ENCODE measurements around the gene HAPSTR1. TPM values are rescaled to one million over a fixed set of nuclear protein-coding genes. Genes with fewer than 3 reads are reported as not detected.

Gene HAPSTR1
- total RNA-seq, 5 donors from 2014 or later (not counting 1 experiment from before 2014, with no cell fraction given) = 79.3 to 123 (median 87.1) TPM

DNA sequence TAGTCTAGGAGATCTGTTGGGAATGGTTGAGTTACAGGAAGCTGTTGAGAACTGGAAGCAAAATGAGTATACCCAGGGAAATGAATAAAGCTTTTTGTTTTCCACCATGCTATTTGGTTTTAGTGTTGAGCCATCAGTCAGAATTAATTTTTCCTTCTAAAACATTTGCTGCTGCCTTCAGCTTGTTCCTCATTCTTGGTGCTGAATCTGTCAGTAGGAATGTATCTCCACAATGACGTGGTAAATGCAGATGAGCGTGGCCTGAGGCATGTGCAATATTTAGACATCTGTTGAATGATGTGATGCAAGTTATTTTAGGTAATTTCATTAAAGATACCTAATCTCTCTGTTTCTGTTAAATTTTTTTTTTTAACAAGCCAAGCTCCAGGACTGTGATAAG, 10.9 kb downstream of the HAPSTR1 start:
- no peaks in the 10 kb centered on the region for H3K27me3 Mint-ChIP-seq
- POLR2A ChIA-PET = interaction anchor here (0.6 to 4.6 kb wide), 9 partner anchors 8 to 138 kb away, joined by 3 to 78 read pairs (median 7); partner anchors contain the start of gene HAPSTR1 (in 2 of the 2)
- H3K4me1 Mint-ChIP-seq = peaks cover 97 to 99% (median 97%) of the 10 kb centered on the region in 3 donors
- H3K9me3 ChIP-seq = no peaks in the 10 kb centered on the region
- H3K27me3 ChIP-seq (replicated peaks in 1 of 2; ENCODE audit: control insufficient read depth in 2 of 2, extremely low read depth in 1 of 2, insufficient read depth in 2 of 2, low read length in 1 of 2) = no peaks in the 10 kb centered on the region
- peak overlapping the region; percentile 54 to 76 (median 58) for H3K4me3 Mint-ChIP-seq
- H3K9me3 Mint-ChIP-seq = no peaks in the 10 kb centered on the region
- H3K4me3 ChIP-seq (ENCODE audit: control insufficient read depth in 1 of 2, extremely low read depth in 1 of 2, low read length in 1 of 2) = no peak overlapping the region
- CTCF ChIA-PET = interaction anchor here in 1 of 2 donors (1.2 to 2.0 kb wide), 3 partner anchors 11 to 166 kb away, joined by 4 to 9 read pairs (median 8); partner anchors contain the start of gene HAPSTR1
- H3K36me3 ChIP-seq (ENCODE audit: control insufficient read depth in 2 of 2, extremely low read depth in 1 of 2, insufficient read depth in 1 of 2, low read length in 1 of 2) = peaks cover 2 to 60% of the 10 kb centered on the region in 2 donors
- H3K4me1 ChIP-seq (ENCODE audit: control insufficient read depth in 1 of 2, extremely low read depth in 1 of 2, insufficient read depth in 2 of 2, low read length in 2 of 2) = peaks cover 57 to 67% of the 10 kb centered on the region in 2 experiments
- peaks cover 82% of the 10 kb centered on the region for H3K36me3 Mint-ChIP-seq
- DNase-seq (no peak), ATAC-seq (replicated peaks in 1 of 4) (no peak)
- peak overlapping the region; percentile 23 to 71 for H3K27ac Mint-ChIP-seq
- peak overlapping the region; percentile 31 for H3K27ac ChIP-seq (ENCODE audit: low read length)
- no CpG with 5 or more reads among the region's 2 CpGs for WGBS (ENCODE audit: insufficient coverage)

- Mint-ChIP-seq H3K4me1 (peaks cover 97 to 99% (median 97%) of the 10 kb centered on the region in 3 donors), H3K27me3 (no peaks in the 10 kb centered on the region), H3K36me3 (peaks cover 82% of the 10 kb centered on the region), H3K9me3 (no peaks in the 10 kb centered on the region), H3K4me3 (peak overlapping the region; percentile 54 to 76 (median 58)), H3K27ac (peak overlapping the region; percentile 36 to 71)
- Histone ChIP-seq H3K36me3 (ENCODE audit: control insufficient read depth in 2 of 2, extremely low read depth in 1 of 2, insufficient read depth in 1 of 2, low read length in 1 of 2) (peaks cover 2 to 60% of the 10 kb centered on the region in 2 donors), H3K4me1 (ENCODE audit: control insufficient read depth in 1 of 2, extremely low read depth in 1 of 2, insufficient read depth in 2 of 2, low read length in 2 of 2) (peaks cover 62 to 66% of the 10 kb centered on the region in 2 experiments), H3K27ac (ENCODE audit: low read length) (peak overlapping the region; percentile 31), H3K27me3 (replicated peaks in 1 of 2; ENCODE audit: control insufficient read depth in 2 of 2, extremely low read depth in 1 of 2, insufficient read depth in 2 of 2, low read length in 1 of 2) (no peaks in the 10 kb centered on the region), H3K9me3 (no peaks in the 10 kb centered on the region), H3K4me3 (ENCODE audit: control insufficient read depth in 1 of 2, extremely low read depth in 1 of 2, low read length in 1 of 2) (peak overlapping the region in 1 of 2 donors; percentile 11)
- peak; percentile 36 to 60 (median 48) for ATAC-seq (replicated peaks in 1 of 4)
- 43% methylated on average over 4 of the region's 13 CpGs for WGBS (ENCODE audit: insufficient coverage)
- peak in 3 of 35 experiments; percentile 15 to 50 (median 29) for DNase-seq
- ChIA-PET CTCF (interaction anchor here (0.6 to 1.2 kb wide), 5 partner anchors 12 to 93 kb away, joined by 3 to 8 read pairs (median 4); partner anchors contain the start of gene HAPSTR1 (in 1 of the 2)), POLR2A (interaction anchor here (0.5 to 4.6 kb wide), 8 partner anchors 8 to 374 kb away, joined by 3 to 78 read pairs (median 5); partner anchors contain the start of gene HAPSTR1 (in 2 of the 2))
Observed at GRCh38 chr16:9102943-9103342, 11.5 kb downstream of the HAPSTR1 start.

DNA sequence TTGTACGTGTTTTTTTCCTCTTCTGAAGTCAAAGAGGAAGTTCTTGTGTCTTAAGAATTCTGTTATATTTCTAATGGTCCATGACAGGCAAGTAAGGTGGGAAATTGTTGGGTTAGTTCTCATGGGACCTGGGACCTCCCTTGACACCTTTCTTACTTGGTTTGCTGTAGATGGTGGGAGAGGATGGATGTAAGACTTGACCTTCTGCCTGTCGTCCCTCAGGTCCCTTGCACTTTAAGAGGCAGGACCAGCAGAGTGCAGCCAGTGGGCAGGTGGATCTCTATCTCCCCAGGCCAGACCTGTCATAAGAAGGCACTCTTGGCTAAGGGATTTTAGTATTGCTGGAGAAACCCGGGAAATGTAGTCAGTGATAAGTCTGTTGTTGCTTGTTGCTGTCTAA, 12.1 kb downstream of the HAPSTR1 start:
- Mint-ChIP-seq H3K36me3 (peaks cover 79% of the 10 kb centered on the region), H3K9me3 (no peaks in the 10 kb centered on the region), H3K27me3 (no peaks in the 10 kb centered on the region), H3K27ac (peak overlapping the region; percentile 10 to 44), H3K4me3 (peak overlapping the region; percentile 54 to 76 (median 58)), H3K4me1 (peaks cover 95% of the 10 kb centered on the region in 3 donors)
- POLR2A ChIA-PET = interaction anchor here (0.5 to 4.6 kb wide), 4 partner anchors 11 to 375 kb away, joined by 3 to 78 read pairs (median 3); partner anchors contain the start of gene HAPSTR1 (in 1 of the 2)
- ATAC-seq (replicated peaks in 1 of 4) = no peak
- Histone ChIP-seq H3K27me3 (replicated peaks in 1 of 2; ENCODE audit: control insufficient read depth in 2 of 2, extremely low read depth in 1 of 2, insufficient read depth in 2 of 2, low read length in 1 of 2) (no peaks in the 10 kb centered on the region), H3K9me3 (no peaks in the 10 kb centered on the region), H3K4me3 (ENCODE audit: control insufficient read depth in 1 of 2, extremely low read depth in 1 of 2, low read length in 1 of 2) (no peak overlapping the region), H3K4me1 (ENCODE audit: control insufficient read depth in 1 of 2, extremely low read depth in 1 of 2, insufficient read depth in 2 of 2, low read length in 2 of 2) (peaks cover 59 to 64% of the 10 kb centered on the region in 2 experiments), H3K27ac (ENCODE audit: low read length) (peak overlapping the region; percentile 31), H3K36me3 (ENCODE audit: control insufficient read depth in 2 of 2, extremely low read depth in 1 of 2, insufficient read depth in 1 of 2, low read length in 1 of 2) (peaks cover 2 to 62% of the 10 kb centered on the region in 2 donors)
- 74% methylated on average over 3 of the region's 3 CpGs for WGBS (ENCODE audit: insufficient coverage)
- CTCF ChIA-PET = interaction anchor here (0.6 to 1.2 kb wide), 5 partner anchors 12 to 94 kb away, joined by 3 to 8 read pairs (median 4); partner anchors contain the start of gene HAPSTR1 (in 1 of the 2)
- no peak for DNase-seq

DNA sequence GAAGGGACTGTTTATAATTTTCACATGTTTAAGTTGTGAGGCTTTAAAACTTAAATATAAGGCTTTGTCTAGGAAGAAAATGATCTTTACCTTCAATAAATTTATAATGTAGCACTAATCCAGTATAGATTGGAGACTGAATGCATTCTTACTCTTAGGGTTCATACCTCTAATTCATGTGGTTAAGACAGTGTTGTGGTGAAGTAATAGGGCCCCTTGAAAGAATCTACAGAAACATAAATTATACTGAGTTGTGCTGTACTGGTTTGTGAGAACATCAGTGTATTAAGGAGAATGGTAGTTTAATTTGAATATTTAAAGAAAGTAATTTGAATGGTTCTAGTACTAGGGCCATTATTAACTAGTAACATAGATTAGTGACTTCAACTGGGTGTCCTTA, 13.7 kb downstream of the HAPSTR1 start:
- ChIA-PET CTCF (no interaction called here), POLR2A (no interaction called here)
- ATAC-seq (replicated peaks in 1 of 4) = peak in 2 of 4 experiments; percentile 21 to 38
- Mint-ChIP-seq H3K9me3 (no peaks in the 10 kb centered on the region), H3K4me1 (peaks cover 95% of the 10 kb centered on the region in 3 donors), H3K36me3 (peaks cover 76% of the 10 kb centered on the region), H3K4me3 (peak overlapping the region in 2 of 3 donors; percentile 43 to 76), H3K27me3 (no peaks in the 10 kb centered on the region), H3K27ac (peak overlapping the region; percentile 16)
- Histone ChIP-seq H3K4me1 (ENCODE audit: control insufficient read depth in 1 of 2, extremely low read depth in 1 of 2, insufficient read depth in 2 of 2, low read length in 2 of 2) (peaks cover 54 to 61% of the 10 kb centered on the region in 2 experiments), H3K27me3 (replicated peaks in 1 of 2; ENCODE audit: control insufficient read depth in 2 of 2, extremely low read depth in 1 of 2, insufficient read depth in 2 of 2, low read length in 1 of 2) (no peaks in the 10 kb centered on the region), H3K9me3 (no peaks in the 10 kb centered on the region), H3K27ac (ENCODE audit: low read length) (no peak overlapping the region), H3K4me3 (ENCODE audit: control insufficient read depth in 1 of 2, extremely low read depth in 1 of 2, low read length in 1 of 2) (no peak overlapping the region), H3K36me3 (ENCODE audit: control insufficient read depth in 2 of 2, extremely low read depth in 1 of 2, insufficient read depth in 1 of 2, low read length in 1 of 2) (peaks cover 0 to 78% of the 10 kb centered on the region in 2 donors)
- no peak for DNase-seq

DNA sequence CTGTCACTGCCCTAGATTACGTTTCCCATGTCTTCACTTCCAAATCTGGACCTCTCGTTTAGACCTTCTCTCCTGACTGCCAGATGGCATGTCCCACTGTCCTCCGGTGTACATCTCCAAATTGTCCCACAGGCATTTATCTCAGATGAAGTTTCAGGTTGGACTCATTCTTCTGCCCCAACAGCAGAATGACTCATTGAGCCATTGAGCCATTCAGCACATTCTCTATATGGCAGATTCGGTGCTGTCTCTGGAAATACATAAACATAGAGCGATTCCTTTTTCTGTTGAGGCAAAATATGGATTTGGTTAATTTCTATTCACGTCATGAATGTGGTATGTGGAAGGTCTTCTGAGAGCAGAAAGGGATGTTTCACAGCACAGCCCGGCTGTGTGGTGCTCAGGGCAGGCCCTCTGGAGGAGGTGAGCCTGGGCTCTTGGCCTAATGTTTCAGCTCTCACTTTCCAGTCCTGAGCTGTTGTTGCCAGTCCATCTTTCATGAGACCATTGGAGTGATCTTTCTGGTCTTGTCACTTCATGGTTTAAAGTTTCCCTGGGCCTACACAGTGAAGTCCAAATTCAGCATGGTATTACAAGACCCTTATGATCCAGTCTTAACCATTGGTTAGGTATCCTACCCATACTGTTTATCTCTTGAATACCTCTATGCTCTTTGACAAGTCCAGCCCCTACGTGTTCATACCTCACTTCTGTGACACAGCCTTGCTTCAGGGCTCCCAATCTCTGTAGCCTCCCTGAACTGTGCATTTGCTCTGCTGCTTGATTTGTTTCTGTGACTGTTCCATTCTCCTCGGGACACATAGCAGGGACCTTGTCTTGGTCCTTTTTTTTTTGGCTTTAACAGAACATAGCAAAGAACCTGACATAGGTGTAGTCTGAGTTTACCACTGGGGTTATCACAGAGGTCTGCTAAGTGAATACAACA, 15.9 kb downstream of the HAPSTR1 start:
- no peaks in the 10 kb centered on the region for H3K27me3 ChIP-seq (replicated peaks in 1 of 2; ENCODE audit: control insufficient read depth in 2 of 2, extremely low read depth in 1 of 2, insufficient read depth in 2 of 2, low read length in 1 of 2)
- Mint-ChIP-seq H3K27me3 (no peaks in the 10 kb centered on the region), H3K36me3 (peaks cover 61% of the 10 kb centered on the region), H3K9me3 (no peaks in the 10 kb centered on the region), H3K4me3 (peak overlapping the region in 2 of 3 donors; percentile 13 to 44), H3K4me1 (peaks cover 93 to 95% (median 94%) of the 10 kb centered on the region in 3 donors), H3K27ac (peak overlapping the region in 1 of 2 donors; percentile 4)
- peaks cover 46 to 63% of the 10 kb centered on the region in 2 experiments for H3K4me1 ChIP-seq (ENCODE audit: control insufficient read depth in 1 of 2, extremely low read depth in 1 of 2, insufficient read depth in 2 of 2, low read length in 2 of 2)
- H3K9me3 ChIP-seq = no peaks in the 10 kb centered on the region
- 87% methylated on average over 8 of the region's 9 CpGs for whole genome bisulfite sequencing (ENCODE audit: insufficient coverage)
- no peak overlapping the region for H3K27ac ChIP-seq (ENCODE audit: low read length)
- peaks cover 0 to 75% of the 10 kb centered on the region in 2 donors for H3K36me3 ChIP-seq (ENCODE audit: control insufficient read depth in 2 of 2, extremely low read depth in 1 of 2, insufficient read depth in 1 of 2, low read length in 1 of 2)
- ATAC-seq (replicated peaks in 1 of 4) (peak in 1 of 4 experiments; percentile 18), DNase-seq (no peak)
- no peak overlapping the region for H3K4me3 ChIP-seq (ENCODE audit: control insufficient read depth in 1 of 2, extremely low read depth in 1 of 2, low read length in 1 of 2)
- POLR2A ChIA-PET = no interaction called here
- CTCF ChIA-PET = no interaction called here

DNA sequence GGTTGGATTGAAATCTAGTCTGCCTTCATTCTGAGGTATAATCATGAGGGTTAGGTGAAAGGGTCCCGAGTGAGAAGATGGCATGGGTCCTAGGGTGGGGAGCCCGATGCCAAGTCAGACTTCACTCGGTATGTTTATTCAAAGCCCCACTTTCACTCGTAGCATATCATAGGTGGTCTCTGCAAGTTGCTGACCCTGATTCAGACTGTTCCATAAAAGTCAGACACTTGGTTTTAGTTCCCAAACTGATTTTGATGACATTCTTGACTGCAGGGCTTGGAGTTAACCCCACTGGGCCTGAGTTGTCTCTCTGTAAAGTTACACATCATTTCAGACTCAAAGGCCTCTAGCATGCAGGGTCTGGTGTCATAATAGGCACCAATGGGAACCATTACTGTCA, 17.8 kb downstream of the HAPSTR1 start:
- H3K27ac ChIP-seq (ENCODE audit: low read length) = no peak overlapping the region
- H3K4me3 ChIP-seq (ENCODE audit: control insufficient read depth in 1 of 2, extremely low read depth in 1 of 2, low read length in 1 of 2) = no peak overlapping the region
- no peaks in the 10 kb centered on the region for H3K27me3 ChIP-seq (replicated peaks in 1 of 2; ENCODE audit: control insufficient read depth in 2 of 2, extremely low read depth in 1 of 2, insufficient read depth in 2 of 2, low read length in 1 of 2)
- Mint-ChIP-seq H3K4me3 (peak overlapping the region; percentile 13 to 63 (median 43)), H3K9me3 (no peaks in the 10 kb centered on the region), H3K4me1 (peaks cover 92 to 95% (median 95%) of the 10 kb centered on the region in 3 donors), H3K36me3 (peaks cover 52% of the 10 kb centered on the region), H3K27ac (peak overlapping the region; percentile 48 to 53), H3K27me3 (no peaks in the 10 kb centered on the region)
- ChIA-PET POLR2A (interaction anchor here in 1 of 2 donors (0.6 to 2.0 kb wide), 4 partner anchors 12 to 88 kb away, joined by 3 to 18 read pairs (median 6); partner anchors contain the start of gene HAPSTR1), CTCF (interaction anchor here in 1 of 2 donors (0.6 kb wide), 1 partner anchor 241 kb away, joined by 3 read pairs; the partner anchor contains the start of gene CARHSP1)
- ATAC-seq (replicated peaks in 1 of 4) (no peak), DNase-seq (no peak)
- H3K4me1 ChIP-seq (ENCODE audit: control insufficient read depth in 1 of 2, extremely low read depth in 1 of 2, insufficient read depth in 2 of 2, low read length in 2 of 2) = peaks cover 41 to 52% of the 10 kb centered on the region in 2 experiments
- peaks cover 0 to 57% of the 10 kb centered on the region in 2 donors for H3K36me3 ChIP-seq (ENCODE audit: control insufficient read depth in 2 of 2, extremely low read depth in 1 of 2, insufficient read depth in 1 of 2, low read length in 1 of 2)
- 97% methylated on average over 4 of the region's 4 CpGs for WGBS (ENCODE audit: insufficient coverage)
- no peaks in the 10 kb centered on the region for H3K9me3 ChIP-seq
